ENCODE results near the gene TEX48.

Gene TEX48

DNA sequence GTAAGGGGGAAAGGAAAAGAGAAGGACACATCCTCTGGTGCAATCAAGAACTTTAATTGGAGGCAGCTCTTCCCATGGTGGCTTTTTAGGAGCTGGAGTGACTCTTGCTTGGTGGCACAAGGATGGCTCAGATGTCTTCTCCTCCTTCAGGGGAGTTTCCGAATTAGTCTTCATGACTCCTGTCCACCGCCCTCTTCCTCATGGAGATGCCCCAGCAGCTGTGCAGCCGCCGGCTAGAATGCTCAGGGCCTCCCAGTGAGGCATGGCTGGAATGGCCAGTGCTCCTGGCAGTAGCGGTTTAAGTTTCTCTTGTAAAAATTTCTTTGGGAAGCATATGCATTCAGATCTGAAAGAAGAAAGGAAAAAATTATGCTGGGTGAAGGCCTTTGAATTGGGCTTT lies 15.6 kb downstream of the TEX48 start:
- no peak for DNase-seq

DNA sequence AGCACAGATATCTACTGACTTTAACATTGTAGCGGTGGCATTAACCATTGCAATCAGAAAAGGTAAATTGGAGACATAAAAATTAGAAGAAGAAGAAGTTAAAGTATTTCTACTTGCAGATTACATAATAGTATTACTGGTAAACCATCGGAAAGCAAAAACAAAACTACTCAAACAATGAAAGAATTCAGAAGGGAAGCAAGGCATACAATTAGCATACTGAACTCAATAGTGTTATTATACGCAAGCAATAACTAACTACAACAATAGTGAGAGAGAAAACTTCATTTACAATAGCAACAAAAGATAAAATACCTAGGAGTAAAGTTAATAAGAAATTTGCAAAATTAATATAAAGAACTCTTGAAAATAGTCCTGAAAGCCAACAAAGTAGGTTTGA lies 17.8 kb downstream of the TEX48 start:
- no peak for DNase-seq

- DNase-seq, result peak; percentile 48
These were observed 19.7 kb downstream of the TEX48 start for GRCh38 chr9:114662081-114662989.

- no peak for DNase-seq
These were observed 24.3 kb downstream of the TEX48 start, which contains the start of gene TEX53 for GRCh38 chr9:114657705-114658104. TEX53 (minus strand) TSS chr9:114657805; CDS start chr9:114657774, 31 bp downstream.

DNA sequence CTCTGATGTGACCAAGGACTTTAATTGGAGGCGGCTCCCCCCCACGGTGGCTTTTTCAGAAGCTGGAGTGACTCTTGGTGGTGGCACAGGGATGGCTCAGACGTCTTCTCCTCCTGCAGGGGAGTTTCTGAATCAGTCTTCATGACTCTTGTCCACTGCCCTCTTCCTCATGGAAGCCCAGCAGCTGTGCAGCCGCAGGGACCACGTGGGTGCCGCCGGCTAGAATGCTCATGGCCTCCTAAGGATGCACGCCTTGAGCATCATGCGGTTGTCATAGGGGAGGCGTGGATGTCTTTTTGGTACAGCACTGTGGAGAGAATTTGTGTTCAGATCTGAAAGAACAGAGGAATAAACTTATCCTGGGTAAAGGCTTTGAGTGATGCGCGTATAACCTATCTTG lies 25.7 kb downstream of the TEX48 start:
- no peak for DNase-seq

DNA sequence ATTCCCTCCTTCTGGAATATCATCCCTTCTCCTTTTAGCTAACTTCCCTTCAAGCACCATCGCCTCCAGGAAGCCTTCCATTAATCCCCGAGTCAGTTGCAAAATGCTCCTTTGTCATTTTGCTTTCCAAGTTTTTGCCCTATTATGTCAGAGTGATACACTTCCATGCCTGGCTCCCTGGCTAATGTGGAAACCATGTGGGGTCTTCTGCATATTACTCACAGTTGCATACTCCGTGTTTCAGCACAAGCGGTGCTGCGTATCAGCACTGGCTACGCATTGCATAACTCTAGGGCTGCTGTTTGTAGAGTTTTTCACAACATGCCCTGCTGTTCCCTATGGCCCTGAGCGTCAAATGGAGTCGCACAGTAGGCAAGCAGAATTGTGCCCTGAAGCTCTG lies 26.3 kb downstream of the TEX48 start:
- peak; percentile 86 for DNase-seq

DNA sequence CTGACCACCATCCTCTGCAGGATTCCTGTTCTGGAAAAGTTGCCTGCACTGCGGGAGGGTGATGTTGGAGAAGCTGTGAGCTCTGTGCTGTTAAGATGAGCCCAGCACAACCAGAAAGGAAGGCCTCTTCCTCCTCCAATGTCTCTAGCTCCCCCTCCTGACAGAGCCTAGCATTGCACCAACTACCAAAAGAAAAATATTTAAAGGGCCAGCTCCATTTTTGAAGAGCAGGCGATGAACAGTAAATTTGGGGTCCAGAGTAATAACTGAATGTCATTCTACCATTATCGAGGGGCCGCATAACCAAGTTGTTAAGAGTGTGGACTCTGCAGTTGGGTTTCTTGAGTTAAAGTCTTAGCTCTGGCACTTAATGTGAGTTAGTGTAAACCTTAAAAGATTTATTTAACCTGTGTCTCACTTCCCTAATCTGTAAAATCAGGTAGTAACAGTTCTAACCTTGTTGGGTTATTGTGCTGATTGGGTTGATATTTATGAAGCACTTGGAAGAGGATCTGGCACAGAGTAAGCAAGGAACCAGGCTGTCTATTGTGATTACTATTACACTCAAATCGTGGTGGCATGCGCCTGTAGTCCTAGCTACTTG lies 28.3 kb downstream of the TEX48 start:
- peak; percentile 80 for DNase-seq

DNA sequence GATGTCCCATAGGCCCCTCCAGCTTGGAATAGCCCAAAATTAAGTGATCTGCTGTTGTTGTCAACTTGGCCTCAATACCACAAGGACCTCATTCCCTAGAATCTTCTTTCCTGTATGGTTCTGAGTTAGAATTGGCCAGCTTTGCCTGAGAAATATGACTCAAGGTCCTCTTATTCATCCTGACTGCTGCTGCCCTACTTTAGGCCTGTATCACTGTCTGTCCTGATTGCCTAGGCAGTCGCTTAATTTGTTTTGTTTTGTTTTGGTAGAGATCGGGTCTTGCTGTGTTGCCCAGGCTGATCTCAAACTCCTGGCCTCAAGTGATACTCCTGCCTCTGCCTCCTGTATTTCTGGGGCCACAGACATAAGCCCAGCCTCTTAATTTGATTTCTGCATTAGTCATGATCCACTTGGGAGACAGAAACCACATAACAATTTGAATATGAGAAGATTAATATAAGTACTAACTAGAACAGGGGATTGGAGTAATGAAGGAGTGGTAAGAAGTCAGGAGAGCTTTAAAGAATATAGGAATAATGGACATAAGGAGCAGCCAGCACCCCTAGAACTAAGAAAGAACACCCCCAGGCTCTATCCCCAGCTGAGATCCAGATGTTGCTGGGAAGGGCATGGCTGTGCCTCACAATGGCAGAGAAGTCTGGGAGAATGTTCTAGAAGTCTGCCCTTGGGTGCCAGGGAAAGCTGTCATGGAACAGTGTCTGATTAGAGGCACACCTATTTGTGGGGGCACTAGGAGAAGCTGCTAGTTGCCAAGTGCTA lies 29.0 kb downstream of the TEX48 start:
- peak; percentile 42 for DNase-seq

GRCh38 chr9:114643896-114644295 lies 38.1 kb downstream of the TEX48 start:
- DNase-seq, result peak; percentile 64

- DNase-seq, result no peak
These were observed 39.0 kb downstream of the TEX48 start for GRCh38 chr9:114643001-114643400.

DNA sequence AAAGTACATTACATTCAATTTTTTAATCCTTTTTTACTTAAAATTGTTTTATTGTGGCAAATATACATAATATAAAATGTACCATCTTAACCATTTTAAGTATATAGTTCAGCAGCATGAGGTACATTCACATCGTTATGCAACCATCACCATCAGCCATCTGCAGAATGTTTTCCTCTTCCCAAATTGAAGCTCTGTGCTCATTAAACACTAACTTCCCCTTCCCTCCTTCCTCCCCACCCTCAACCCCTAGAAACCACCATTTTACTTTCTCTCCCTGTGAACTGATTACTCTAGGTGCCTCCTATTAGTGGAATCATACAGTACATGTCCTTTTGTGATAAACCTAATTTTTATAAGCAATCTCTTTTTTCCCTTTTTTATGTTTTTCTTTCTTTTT lies 40.0 kb downstream of the TEX48 start:
- no peak for DNase-seq

DNA sequence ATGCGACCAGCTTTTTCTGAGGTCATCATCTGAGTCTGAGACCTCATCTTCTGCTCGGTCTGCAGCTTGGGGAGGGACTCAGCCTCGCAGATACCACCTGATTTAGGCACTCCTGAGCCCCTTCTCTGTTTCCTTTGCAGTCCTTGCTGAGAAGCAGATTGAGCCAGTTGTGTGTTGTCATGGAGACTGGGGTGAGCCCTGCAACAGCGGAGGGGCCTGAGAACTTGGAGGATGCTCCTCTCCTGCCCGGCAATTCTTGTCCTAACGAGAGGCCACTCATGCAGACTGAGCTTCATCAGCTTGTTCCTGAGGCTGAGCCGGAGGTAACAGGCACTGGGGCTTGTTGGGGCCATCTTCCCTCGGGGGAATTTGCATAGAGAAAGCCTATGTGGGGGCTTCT lies 43.6 kb downstream of the TEX48 start:
- DNase-seq, result no peak

GRCh38 chr9:114634387-114634786 lies 47.6 kb downstream of the TEX48 start:
- no peak for DNase-seq

GRCh38 chr9:114633438-114634089 lies 48.4 kb downstream of the TEX48 start:
- no peak for DNase-seq

DNA sequence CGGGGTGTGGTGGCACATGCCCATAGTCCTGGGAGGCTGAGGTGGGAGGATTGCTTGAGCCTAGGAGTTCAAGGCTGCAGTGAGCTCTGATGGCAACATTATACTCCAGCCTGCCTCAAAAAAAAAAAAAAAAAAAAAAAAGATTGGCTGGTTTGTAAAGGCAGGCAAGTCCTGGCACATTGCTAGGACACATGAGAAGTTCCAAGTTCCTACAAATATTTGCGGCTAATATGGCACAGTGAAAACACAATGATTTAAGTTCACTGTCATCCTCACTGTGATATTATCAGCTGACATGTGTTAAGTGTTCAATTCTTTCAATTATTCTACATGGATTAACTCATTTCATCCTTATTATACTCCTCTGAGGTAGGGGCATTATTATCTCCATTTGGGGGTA lies 50.8 kb downstream of the TEX48 start:
- no peak for DNase-seq

GRCh38 chr9:114629563-114630090 lies 52.4 kb downstream of the TEX48 start:
- DNase-seq, result no peak

GRCh38 chr9:114627553-114627952 lies 54.4 kb downstream of the TEX48 start:
- no peak for DNase-seq

DNA sequence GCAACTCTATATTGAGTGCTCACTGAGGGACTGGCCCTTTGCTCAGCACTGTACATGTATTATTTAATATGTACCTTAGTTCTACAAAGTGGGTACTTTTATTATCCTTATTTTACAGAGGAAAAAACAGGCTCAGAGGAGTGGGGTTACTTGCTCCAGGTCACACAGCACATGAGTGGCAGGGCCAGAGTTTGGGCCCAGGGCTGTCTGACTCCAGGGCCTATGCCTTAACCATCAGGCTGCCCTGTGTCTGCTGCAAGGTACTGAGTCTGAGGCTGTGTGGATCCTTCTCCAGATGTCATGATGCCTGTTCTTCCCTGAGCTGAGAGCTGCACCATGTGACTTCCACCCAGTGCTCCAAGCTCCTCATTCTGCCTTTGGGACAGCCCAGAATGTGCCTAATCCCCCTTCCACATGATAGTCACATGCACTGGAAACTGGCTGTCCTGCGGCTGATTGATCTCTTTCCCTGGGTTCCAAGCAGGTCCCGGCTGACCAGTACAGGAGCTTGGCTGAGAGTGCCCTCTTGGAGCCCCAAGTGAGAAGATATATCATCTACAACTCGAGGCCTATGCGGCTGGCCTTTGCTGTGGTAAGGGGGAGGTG lies 55.5 kb downstream of the TEX48 start:
- no peak for DNase-seq

GRCh38 chr9:114624677-114625076 lies 57.3 kb downstream of the TEX48 start:
- DNase-seq, result no peak

DNA sequence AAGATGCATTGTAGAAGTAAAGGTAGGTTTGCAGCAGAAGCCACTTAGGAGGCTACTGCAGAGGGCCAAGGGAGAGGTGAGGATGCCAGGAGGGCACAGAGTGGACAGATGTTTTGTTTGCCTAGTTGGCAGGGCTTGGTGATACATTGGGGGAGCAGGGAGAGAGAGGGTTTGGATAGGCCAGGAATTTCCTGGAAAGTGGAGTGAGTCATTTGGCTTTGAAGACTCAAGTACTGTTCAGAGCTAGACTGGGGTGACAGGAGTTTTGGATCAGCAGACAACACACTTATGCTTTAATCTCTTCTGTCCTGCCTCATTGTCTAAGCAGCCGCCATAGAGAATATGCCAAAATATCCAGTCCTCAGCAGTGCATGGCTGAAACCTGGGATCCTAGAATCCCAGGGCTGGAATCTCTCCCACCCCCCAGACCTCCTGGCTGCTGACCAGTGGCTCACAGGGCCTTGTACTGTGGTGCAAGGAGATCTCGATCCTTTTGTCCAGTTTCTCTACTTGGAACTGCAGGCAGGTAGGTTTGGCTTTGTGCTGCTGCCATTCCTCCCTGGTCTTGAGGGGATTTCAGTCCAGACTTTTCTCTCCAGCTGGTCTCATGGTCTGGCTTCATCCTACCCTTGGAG lies 59.9 kb downstream of the TEX48 start:
- peak; percentile 84 for DNase-seq

DNA sequence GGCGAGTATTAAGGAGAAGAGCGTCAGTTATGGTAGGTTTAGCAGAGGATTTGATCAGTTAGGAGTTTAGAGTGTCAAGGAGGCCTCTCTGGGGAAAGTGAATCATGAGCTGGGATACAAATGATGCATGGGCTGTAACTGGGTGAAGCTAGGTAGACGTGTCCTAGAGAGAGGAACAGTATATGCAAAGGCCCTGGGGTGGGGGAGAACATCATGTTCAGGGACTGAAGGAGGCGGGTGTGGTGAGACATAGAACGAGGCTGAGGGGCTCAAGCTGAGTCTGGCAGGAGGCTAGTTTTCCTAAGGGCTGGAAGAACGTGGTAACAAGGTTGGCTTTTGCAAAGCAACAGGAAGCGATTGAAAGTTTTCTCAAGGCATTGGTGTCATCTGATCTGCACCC lies 60.4 kb downstream of the TEX48 start:
- no peak for DNase-seq

Measured in fibroblast of upper back skin (primary cell).